ENCODE results near the gene PRKCA. TPM values are rescaled to one million over a fixed set of nuclear protein-coding genes. Genes with fewer than 3 reads are reported as not detected.

Gene PRKCA
- total and polyA plus RNA-seq, 10 of the 15 experiments (the other 5 are each of a cell fraction or from before 2014, with no cell fraction given) = 0.11 to 14.6 (median 0.72) TPM

- no peaks in the 10 kb centered on the region for H4K20me1 ChIP-seq (ENCODE audit: control insufficient read depth, insufficient read depth)
- no TSS peak for BruUV-seq (replicated peaks)
- FAIRE-seq (peak; percentile 62), ATAC-seq (0 out of 3 replicates have a peak, but pooled peaks have one; percentile 15), DNase-seq (ENCODE audit: low read depth, low spot score) (no peak)
- no peak overlapping the region for H3K27ac ChIP-seq (ENCODE audit: control insufficient read depth, insufficient read depth)
- H3K4me3 ChIP-seq = no peak overlapping the region
- H3K79me2 ChIP-seq (ENCODE audit: control insufficient read depth, insufficient read depth, low read length) = no peaks in the 10 kb centered on the region
- intact Hi-C loops (cut with micrococcal nuclease; ENCODE audit: unreplicated experiment) (no loop called here), in situ Hi-C loops (cut with MboI) (no loop called here)
- CTCF ChIA-PET = no interaction called here
- H3K36me3 ChIP-seq (ENCODE audit: control insufficient read depth in 2 of 2, insufficient read depth in 2 of 2, low read length in 1 of 2) = no peaks in the 10 kb centered on the region
- POLR2A ChIA-PET = interaction anchor here (1.0 kb wide), 1 partner anchor 32 kb away, joined by 4 read pairs; no protein-coding TSS in a partner anchor
- RAD21 ChIA-PET (ENCODE audit: unreplicated experiment) = interaction anchor here (0.9 to 1.0 kb wide), 2 partner anchors 10 to 60 kb away, joined by 3 to 4 read pairs; no protein-coding TSS in a partner anchor
- no peak overlapping the region for H2AFZ ChIP-seq (ENCODE audit: control insufficient read depth, low read depth, low read length)
- SMC1A ChIA-PET (ENCODE audit: uncharacterized antibody, unreplicated experiment) = interaction anchor here (0.5 to 1.5 kb wide), 3 partner anchors 17 to 24 kb away, joined by 3 read pairs; no protein-coding TSS in a partner anchor
- H3K27me3 ChIP-seq (replicated peaks in 1 of 2; ENCODE audit: control insufficient read depth in 2 of 2, insufficient read depth in 2 of 2, low read length in 1 of 2) = no peaks in the 10 kb centered on the region
- H3K4me2 ChIP-seq (ENCODE audit: control insufficient read depth, insufficient read depth) = no peak overlapping the region
- H3K9me3 ChIP-seq (replicated peaks; ENCODE audit: control insufficient read depth, insufficient read depth, low read length) = no peaks in the 10 kb centered on the region
- no peaks in the 10 kb centered on the region for H3K4me1 ChIP-seq (ENCODE audit: control insufficient read depth, insufficient read depth, low read length)
- no peak overlapping the region for H3K9ac ChIP-seq (ENCODE audit: control insufficient read depth, insufficient read depth, low read length)
- 18% methylated on average over 6 of the region's 6 CpGs for WGBS (ENCODE audit: insufficient coverage, insufficient replicate concordance, low lambda C conversion rate, missing lambda C conversion rate)
- TF ChIP-seq NKRF (conservative IDR thresholded peaks at IDR 0.05) = no peak
- TF ChIP-seq CREB1 (IDR thresholded peaks at IDR 0.05; ENCODE audit: low read depth) = no peak
- no peak for TF ChIP-seq RAD51 (IDR thresholded peaks at IDR 0.05)
- TF ChIP-seq TAF1 (IDR thresholded peaks at IDR 0.05; ENCODE audit: borderline replicate concordance, low read depth, low read length) = no peak
- no peak for TF ChIP-seq KLF5 (IDR thresholded peaks at IDR 0.05; ENCODE audit: partially characterized antibody)
Observed at GRCh38 chr17:66337866-66338485, 35.6 kb downstream of the PRKCA start.

Data from GM12878 (cell line).